ENCODE data around the gene EEF2KMT. TPM values are rescaled to one million over a fixed set of nuclear protein-coding genes. Genes with fewer than 3 reads are reported as not detected.

The EEF2KMT gene
- total and polyA plus RNA-seq, 2 of the 4 experiments (the other 2 are of a cell fraction): 14.1 to 19.0 TPM

DNA sequence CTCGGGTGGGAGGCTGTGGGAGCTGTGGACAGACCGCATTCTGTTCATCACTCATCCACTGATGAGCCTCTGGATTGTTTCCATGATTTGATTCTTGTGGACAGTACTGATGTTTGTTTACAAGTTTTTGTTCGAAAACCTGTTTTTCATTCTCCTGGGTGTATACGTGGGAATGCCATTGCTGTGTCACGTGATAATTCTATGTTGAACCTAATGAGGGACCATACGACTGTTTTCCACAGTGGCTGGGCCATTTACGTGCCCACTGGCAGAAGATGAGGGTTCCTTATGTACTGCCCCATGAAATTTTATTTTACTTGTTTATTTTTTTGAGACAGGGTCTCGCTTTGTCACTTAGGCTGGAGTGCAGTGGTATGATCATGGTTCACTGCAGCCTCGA is 28.5 kb downstream of the EEF2KMT start:
- dilution Hi-C loops (cut with HindIII; ENCODE audit: low sequenced_read_pairs, unreplicated experiment) (no loop called here), in situ Hi-C loops (cut with MboI; ENCODE audit: low sequenced_read_pairs) (no loop called here), intact Hi-C loops (cut with micrococcal nuclease) (no loop called here)
- H3K4me2 ChIP-seq (ENCODE audit: low read depth, low read length): no peak overlapping the region
- H2BK120ac ChIP-seq (ENCODE audit: low read depth, low read length): no peak overlapping the region
- H2BK5ac ChIP-seq (ENCODE audit: low read depth, low read length, poor library complexity, severe bottlenecking): no peak overlapping the region
- H3K14ac ChIP-seq (replicated peaks; ENCODE audit: low read depth, low read length): no peak overlapping the region
- no peak overlapping the region for H3K18ac ChIP-seq (ENCODE audit: low read depth, low read length)
- H3K4ac ChIP-seq (ENCODE audit: low read depth, low read length): no peak overlapping the region
- no peaks in the 10 kb centered on the region for H4K20me1 ChIP-seq (ENCODE audit: insufficient read depth, low read length)
- H3K79me1 ChIP-seq (ENCODE audit: low read depth in 1 of 2, low read length in 2 of 2): peaks cover 0 to 19% of the 10 kb centered on the region in 2 experiments; a peak in 3 of 4 replicates
- peaks cover 12% of the 10 kb centered on the region for H3K9me1 ChIP-seq (ENCODE audit: insufficient read depth, low read length)
- TF ChIP-seq RAD21 (IDR thresholded peaks at IDR 0.05; ENCODE audit: low read length) (no peak), BHLHE40 (IDR thresholded peaks at IDR 0.05; ENCODE audit: low read depth, low read length) (no peak)
- no peaks in the 10 kb centered on the region for H3K9me3 ChIP-seq (ENCODE audit: control insufficient read depth, insufficient read depth, low read length)
- DNase-seq (no peak), ATAC-seq (ENCODE audit: low read depth) (no peak)
- no peak overlapping the region for H4K5ac ChIP-seq (ENCODE audit: low read depth, low read length)
- BruUV-seq (replicated peaks): no TSS peak
- H2BK20ac ChIP-seq (ENCODE audit: low read depth, low read length): no peak overlapping the region
- ChIA-PET CTCF (no interaction called here), POLR2A (ENCODE audit: unreplicated experiment) (no interaction called here)
- H3K27ac ChIP-seq (ENCODE audit: insufficient read depth, low read length): no peak overlapping the region
- H3K4me3 ChIP-seq (ENCODE audit: insufficient read depth, low read depth, low read length): no peak overlapping the region
- 40% methylated on average over 1 of the region's 9 CpGs; no CpG with 5 or more reads in 1 of the 2 experiments for WGBS, 2 experiments (ENCODE audit: extremely low coverage in 2 of 2, insufficient read length in 1 of 2)
- no peak overlapping the region for H3K23ac ChIP-seq (ENCODE audit: low read depth, low read length)
- no peak overlapping the region for H4K91ac ChIP-seq (ENCODE audit: insufficient read depth, low read depth, low read length)
- H3K36me3 ChIP-seq (ENCODE audit: control insufficient read depth, insufficient read depth, low read length): no peaks in the 10 kb centered on the region
- H3K27me3 ChIP-seq (ENCODE audit: control insufficient read depth, insufficient read depth, low read length): peaks cover 14% of the 10 kb centered on the region
- no peak overlapping the region for H3K56ac ChIP-seq (ENCODE audit: extremely low read depth, insufficient read depth, low read length)
- no peak overlapping the region for H4K8ac ChIP-seq (ENCODE audit: low read depth in 2 of 2, low read length in 2 of 2)
- H3K9ac ChIP-seq (ENCODE audit: low read depth, low read length): no peak overlapping the region
- no peak overlapping the region for H2BK15ac ChIP-seq (ENCODE audit: low read depth, low read length)
- no peak overlapping the region for H2AK5ac ChIP-seq (ENCODE audit: low read depth, low read length)
- H2AFZ ChIP-seq (replicated peaks; ENCODE audit: low read length, poor library complexity): no peak overlapping the region
- peaks cover 9% of the 10 kb centered on the region; the same call in 1 of the 2 replicates for H3K4me1 ChIP-seq (ENCODE audit: control insufficient read depth, insufficient read depth, low read length)
- no peak overlapping the region for H2AK9ac ChIP-seq (replicated peaks; ENCODE audit: low read depth, low read length, poor library complexity)
